G401 (cell line): Measurements from ENCODE around the gene CDH4. TPM values are rescaled to one million over a fixed set of nuclear protein-coding genes. Genes with fewer than 3 reads are reported as not detected.

Experiments used
- DNase-seq: peaks from one replicate; pipeline ENCODE4 v3.0.0-alpha.2; 2015; ENCODE audit warnings: low spot score
- in situ Hi-C: cut with HindIII; loops from 2 replicates; pipeline ENCODE4 v1.10.0; 2016; ENCODE audit warnings: low sequenced_read_pairs, mixed read lengths
- total RNA-seq: library from RNA; depleted of rRNA; stranded (reverse); fragments of >200 nt; shearing (Covaris generic); gene quantifications from 2 replicates; pipeline ENCODE4 v1.2.3, GENCODE V29; 2014

CDH4 gene
- total RNA-seq, 1 experiment from 2014 or later, result 12.9 TPM

DNA sequence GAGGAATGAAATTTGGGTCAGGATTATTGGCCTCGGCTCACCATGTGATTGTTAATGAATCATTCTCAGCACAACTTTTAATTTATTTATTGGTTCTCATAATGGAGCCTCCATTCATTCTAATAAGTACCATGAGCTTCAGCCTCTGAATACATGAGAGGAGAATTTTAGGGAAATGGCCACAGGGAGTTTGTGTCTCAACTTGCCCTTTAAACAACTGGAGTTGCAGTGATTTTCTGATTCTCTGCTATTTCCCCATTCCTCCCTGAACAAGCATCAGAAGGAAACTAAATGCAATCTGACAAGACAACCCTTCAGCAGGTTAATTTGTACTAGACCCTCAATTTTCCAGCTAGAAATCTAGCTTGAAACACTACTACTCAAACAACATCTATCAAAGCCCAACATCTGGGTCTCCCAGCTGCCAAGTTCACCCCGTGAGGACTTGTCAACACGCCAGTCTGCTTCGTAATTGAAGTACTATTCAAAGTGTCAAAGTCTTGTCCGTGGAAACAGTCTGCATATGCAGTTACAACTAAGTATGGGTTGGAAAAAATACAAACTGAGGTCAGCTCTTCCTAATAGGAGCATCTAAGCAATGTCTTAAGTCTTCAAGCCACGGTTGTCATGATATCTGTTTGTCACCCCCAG is 235.4 kb downstream of the CDH4 start:
- no peak for DNase-seq
- in situ Hi-C loops, result no loop called here

DNA sequence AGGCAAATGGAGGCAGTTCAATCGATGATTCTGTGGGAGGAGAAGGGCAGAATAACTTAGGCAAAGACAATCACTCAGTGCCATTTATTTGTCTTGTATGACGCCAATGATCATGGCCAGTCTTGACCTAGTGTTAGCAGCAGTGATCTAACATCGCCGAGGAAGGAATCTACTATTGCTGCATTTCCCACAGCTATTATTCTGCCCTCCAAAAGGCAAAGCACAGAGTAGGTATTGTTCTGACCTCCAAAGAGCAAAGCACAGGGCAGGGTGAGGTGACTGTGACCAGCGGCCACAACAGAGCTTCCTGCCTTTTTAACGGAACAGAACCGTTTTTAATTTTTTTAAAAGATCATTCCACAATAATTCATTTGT is 235.9 kb downstream of the CDH4 start:
- in situ Hi-C loops, result no loop called here
- DNase-seq, result no peak

GRCh38 chr20:61490721-61491120 is 238.7 kb downstream of the CDH4 start:
- in situ Hi-C loops, result no loop called here
- no peak for DNase-seq

GRCh38 chr20:61492065-61492464 is 240.0 kb downstream of the CDH4 start:
- in situ Hi-C loops, result no loop called here

GRCh38 chr20:61493798-61494305 is 241.8 kb downstream of the CDH4 start:
- no peak for DNase-seq
- in situ Hi-C loops, result no loop called here

More at GRCh38 chr20:61492065-61492464, 240.0 kb downstream of the CDH4 start:
- no peak for DNase-seq

GRCh38 chr20:61494763-61495575 is 242.9 kb downstream of the CDH4 start:
- no peak for DNase-seq
- in situ Hi-C loops, result no loop called here

GRCh38 chr20:61497029-61497627 is 245.1 kb downstream of the CDH4 start:
- no peak for DNase-seq
- in situ Hi-C loops, result no loop called here

GRCh38 chr20:61499859-61500554 is 247.9 kb downstream of the CDH4 start:
- no peak for DNase-seq
- in situ Hi-C loops, result no loop called here

DNA sequence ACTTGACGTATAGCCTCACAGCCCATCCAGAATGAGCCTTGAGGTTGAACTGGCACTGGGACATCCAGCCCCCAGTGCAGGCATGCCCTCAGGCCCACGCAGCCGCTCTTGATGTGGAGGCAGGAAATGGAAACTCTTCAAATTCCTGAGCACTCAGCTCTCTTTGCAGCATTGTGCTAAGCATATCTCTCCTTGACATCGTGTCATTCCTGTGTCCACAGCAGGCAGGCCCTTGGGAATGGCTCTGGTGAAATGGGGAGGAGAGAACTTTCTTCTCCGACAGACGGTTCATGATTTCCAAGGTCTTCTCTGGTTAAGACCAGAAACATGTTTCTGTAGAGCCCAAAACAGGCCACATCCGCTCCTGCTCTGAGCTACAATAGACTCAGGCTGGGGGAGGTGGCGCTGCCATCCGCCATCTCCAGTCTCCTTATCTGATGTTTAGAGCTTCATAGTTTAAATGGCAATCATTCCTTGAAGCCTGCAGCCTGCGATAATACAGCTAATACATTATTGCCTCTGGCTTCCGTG is 248.8 kb downstream of the CDH4 start:
- DNase-seq, result no peak
- in situ Hi-C loops, result no loop called here

GRCh38 chr20:61502433-61502832 is 250.4 kb downstream of the CDH4 start:
- in situ Hi-C loops, result no loop called here
- no peak for DNase-seq

DNA sequence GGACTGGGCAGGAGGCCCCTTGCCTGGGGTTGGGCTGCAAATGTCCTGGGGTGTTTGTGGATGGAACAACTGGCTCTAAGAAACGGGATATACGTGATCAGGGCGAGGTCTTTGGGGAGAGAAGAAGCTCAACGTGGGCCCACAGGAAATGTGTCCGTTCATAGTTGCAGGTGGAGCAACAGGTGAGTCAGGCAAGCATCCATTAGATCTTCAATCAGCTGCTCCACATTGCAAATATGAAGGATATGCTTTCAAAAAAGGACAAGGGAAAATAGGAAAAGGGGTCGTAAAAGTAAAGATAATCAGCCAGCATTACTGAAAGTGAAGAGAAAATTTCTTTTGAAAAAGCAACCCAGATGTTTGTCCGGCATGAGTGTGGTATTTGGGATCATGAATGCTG is 251.0 kb downstream of the CDH4 start:
- no peak for DNase-seq
- in situ Hi-C loops, result no loop called here

GRCh38 chr20:61505508-61505907 is 253.4 kb downstream of the CDH4 start:
- DNase-seq, result peak; percentile 1
- in situ Hi-C loops, result no loop called here

DNA sequence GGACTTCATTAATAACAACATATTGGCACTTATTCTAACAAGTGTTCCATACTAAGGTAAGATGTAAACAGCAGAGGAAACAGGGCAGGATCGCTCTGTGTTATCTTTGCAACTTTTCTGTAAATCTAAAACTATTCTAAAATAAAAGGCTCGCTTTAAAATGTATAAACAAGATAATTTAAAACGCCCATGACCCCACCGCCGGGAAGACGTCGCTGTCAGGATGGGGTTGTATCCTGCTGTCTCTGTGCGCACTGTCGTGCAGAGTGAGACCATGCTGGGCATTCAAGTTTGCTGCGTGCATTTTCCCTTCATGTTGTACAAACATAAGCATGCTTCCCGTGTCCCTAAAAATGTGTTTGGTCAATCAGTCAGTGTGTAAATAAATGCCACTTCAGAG is 255.7 kb downstream of the CDH4 start:
- DNase-seq, result no peak
- in situ Hi-C loops, result no loop called here

DNA sequence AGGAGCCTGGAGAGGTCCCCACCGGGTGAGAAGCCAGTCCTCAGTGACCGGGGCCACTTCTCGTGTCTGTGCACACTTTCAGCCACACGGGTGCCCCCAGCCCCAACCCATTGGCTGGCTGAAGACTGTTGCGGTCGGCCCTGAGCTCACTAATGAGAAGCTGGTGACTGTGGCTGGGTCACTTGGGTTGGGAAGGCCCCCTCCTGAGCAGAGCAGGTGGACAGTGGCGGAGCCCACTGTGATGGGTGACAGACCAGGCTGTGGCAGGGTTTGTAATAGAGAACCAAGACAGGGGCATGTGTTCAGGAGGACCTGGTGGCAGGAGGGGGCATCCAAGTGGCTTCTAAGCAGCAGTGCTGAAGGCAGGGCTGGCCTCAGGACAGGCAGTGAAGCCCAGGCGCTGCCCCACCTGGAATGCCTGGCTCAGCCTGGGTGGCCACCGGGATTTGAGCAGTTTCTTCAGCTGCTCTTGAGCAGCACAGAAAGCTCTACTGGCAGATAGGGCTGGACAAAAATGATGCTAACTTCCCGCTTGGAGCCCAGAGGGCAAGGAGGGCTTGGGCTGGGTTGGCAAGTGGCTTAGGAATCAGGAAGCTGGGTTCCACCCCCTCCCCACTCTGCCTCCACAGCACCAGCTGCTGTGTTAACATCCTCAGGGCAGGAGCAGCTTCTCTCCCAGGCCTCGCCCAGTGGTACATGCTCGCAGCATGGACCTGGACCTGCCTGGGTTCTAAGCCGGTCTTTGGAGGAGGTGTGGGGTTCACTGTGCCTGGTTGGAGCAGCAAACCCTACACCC is 256.4 kb downstream of the CDH4 start:
- no peak for DNase-seq
- in situ Hi-C loops, result no loop called here

DNA sequence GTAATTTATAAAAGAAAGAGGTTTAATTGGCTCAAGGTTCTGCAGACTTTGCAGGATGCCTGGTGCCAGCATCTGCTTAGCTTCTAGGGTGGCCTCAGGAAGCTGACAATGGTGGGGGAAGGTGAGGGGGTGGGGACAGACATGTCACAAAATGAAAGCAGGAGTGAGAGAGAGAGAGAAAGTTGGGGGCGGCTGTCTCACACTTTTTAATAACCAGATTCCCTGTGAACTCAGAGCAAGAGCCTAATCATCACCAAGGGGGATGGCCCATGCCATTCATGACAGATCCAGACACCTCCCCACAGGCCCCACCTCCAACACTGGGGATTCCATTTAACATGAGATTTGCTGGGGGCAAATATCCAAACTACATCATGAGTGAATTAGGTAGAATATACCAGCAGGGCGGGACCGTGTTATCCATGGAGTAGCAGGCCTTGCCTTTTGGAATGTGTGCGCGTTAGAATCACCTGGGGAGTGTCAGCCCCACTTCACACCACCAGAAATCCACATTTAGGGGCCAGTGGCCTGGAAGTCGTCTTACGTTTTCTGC is 258.8 kb downstream of the CDH4 start:
- in situ Hi-C loops, result no loop called here
- DNase-seq, result no peak

DNA sequence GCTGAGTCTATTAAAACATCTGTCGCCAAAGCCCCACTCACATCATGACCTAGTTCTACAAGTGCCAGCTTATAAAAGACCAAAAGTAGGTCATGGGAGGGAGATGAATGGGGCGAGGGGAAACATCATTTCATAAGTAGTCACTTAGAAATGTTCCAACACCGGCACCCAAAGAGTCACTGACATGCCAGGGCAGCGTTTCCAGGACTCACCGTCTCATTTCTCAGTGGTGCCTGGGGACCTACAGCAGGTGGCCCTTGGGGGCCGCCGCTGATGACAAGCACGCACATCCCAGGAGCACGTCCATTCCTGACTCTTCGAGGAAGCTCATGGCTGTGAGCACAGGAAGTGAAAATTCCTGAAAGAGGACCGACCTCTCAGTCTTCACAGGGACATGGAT is 260.4 kb downstream of the CDH4 start:
- in situ Hi-C loops, result no loop called here
- no peak for DNase-seq

DNA sequence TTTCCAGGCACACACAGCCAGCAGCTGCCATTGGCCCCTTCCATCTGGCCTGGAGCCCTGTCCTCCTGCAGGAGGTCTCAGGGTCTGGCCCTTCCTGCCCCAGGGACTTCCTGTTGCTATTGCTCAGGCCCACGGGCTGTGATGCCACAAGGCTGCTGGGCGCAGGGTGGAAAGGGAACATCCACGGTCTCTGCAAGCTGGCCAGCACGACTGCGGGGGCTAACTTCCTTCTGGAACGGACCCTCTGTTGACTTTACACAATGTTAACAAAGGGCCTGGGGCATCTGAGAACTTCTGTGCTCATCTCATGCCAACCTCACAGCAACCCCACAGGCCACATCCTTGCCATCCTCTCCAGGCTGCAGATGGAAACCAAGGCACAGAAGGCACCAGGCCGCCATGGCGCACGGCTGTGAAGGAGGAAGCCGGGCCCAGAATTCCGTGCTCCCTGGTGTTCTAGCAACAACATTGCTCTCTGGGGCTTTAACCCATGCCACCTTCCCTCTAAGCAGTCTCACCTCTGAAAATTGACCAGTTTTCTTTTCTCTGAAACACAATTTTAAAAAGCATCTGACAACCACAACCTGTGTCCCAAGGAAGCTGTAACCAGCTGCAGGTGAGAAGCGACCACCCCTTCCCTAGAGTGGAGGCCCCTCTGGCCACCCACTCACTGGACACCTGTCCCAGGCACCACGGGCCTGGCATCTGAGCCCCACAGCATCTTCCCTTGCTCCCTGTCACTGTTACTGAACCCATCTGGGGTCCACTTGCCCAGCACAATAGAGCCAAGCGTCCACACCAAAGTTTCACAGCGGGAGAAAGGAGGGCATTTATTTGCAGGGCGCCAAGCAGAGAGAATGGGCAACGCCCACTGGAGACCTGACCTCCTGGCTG is 261.3 kb downstream of the CDH4 start:
- no peak for DNase-seq
- in situ Hi-C loops, result no loop called here

GRCh38 chr20:61514018-61514365 is 261.9 kb downstream of the CDH4 start:
- in situ Hi-C loops, result no loop called here
- DNase-seq, result no peak
